ENCODE measurements around the gene PRKAA1. TPM values are rescaled to one million over a fixed set of nuclear protein-coding genes. Genes with fewer than 3 reads are reported as not detected.
A peak's percentile ranks its signal among the peaks of the same experiment; 100 is the strongest.

PRKAA1 gene
- total RNA-seq, 1 experiment from 2014 or later, result 31.2 TPM

- TF ChIP-seq MAX (CRISPR knock-in tag; IDR thresholded peaks at IDR 0.05) (no peak), MYBL2 (CRISPR knock-in tag; IDR thresholded peaks at IDR 0.05) (no peak), ZNF138 (CRISPR knock-in tag; conservative IDR thresholded peaks at IDR 0.05) (no peak), PRDM15 (CRISPR knock-in tag; IDR thresholded peaks at IDR 0.05) (no peak), PREB (CRISPR knock-in tag; IDR thresholded peaks at IDR 0.05; ENCODE audit: borderline replicate concordance) (no peak)
Observed at GRCh38 chr5:40716590-40716989, 81.6 kb downstream of the PRKAA1 start (continued).

- CTCF ChIA-PET, result no interaction called here
- H3K27ac Mint-ChIP-seq, result no peak overlapping the region
- peaks cover 16% of the 10 kb centered on the region for H3K36me3 Mint-ChIP-seq
- ATAC-seq, result peak; percentile 52; the same call in 1 of the 2 replicates
- H3K4me1 Mint-ChIP-seq, result no peaks in the 10 kb centered on the region
- H3K27me3 Mint-ChIP-seq (ENCODE audit: low read depth), result no peaks in the 10 kb centered on the region
- POLR2A ChIA-PET, result no interaction called here
- DNase-seq (ENCODE audit: low spot score), result no peak
- H3K9me3 Mint-ChIP-seq, result peaks cover 27% of the 10 kb centered on the region
- H3K4me3 Mint-ChIP-seq, result no peak overlapping the region
- TF ChIP-seq KAT7 (CRISPR knock-in tag; IDR thresholded peaks at IDR 0.05; ENCODE audit: borderline replicate concordance) (no peak), ZBTB21 (CRISPR knock-in tag; IDR thresholded peaks at IDR 0.05; ENCODE audit: borderline replicate concordance) (no peak), ZBTB43 (CRISPR knock-in tag; IDR thresholded peaks at IDR 0.05) (no peak), ZSCAN18 (CRISPR knock-in tag; IDR thresholded peaks at IDR 0.05) (no peak), OVOL2 (CRISPR knock-in tag; IDR thresholded peaks at IDR 0.05; ENCODE audit: borderline replicate concordance) (no peak), NFATC4 (CRISPR knock-in tag; IDR thresholded peaks at IDR 0.05) (no peak), E2F1 (CRISPR knock-in tag; IDR thresholded peaks at IDR 0.05) (no peak), ZNF317 (CRISPR knock-in tag; IDR thresholded peaks at IDR 0.05; ENCODE audit: borderline replicate concordance, low read depth) (no peak), GTF2I (CRISPR knock-in tag; conservative IDR thresholded peaks at IDR 0.05) (no peak), SMAD4 (CRISPR knock-in tag; IDR thresholded peaks at IDR 0.05) (no peak), ATF1 (CRISPR knock-in tag; IDR thresholded peaks at IDR 0.05) (no peak), CREB1 (CRISPR knock-in tag; IDR thresholded peaks at IDR 0.05) (no peak)
Observed at GRCh38 chr5:40716000-40716399, 82.2 kb downstream of the PRKAA1 start.

Measured in WTC11 (cell line).